NCI-H345 (cell line): Measurements from ENCODE around the gene LYPD6.
"Not testable (repeated sequence)": the region's sequence is repeated elsewhere in the genome, so short reads cannot be mapped to it uniquely, and the experiment has no call there.

Experiments
- DNase-seq: peaks from one replicate; lab custom pipeline; 2025; lab: John Stamatoyannopoulos, UW

LYPD6 gene, protein sequence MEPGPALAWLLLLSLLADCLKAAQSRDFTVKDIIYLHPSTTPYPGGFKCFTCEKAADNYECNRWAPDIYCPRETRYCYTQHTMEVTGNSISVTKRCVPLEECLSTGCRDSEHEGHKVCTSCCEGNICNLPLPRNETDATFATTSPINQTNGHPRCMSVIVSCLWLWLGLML

GRCh38 chr2:149330127-149331022 lies at the start of gene LYPD6:
LYPD6 (plus strand) TSS chr2:149330587; CDS start chr2:149437709, 107,122 bp downstream.
- DNase-seq: peak; percentile 84

DNA sequence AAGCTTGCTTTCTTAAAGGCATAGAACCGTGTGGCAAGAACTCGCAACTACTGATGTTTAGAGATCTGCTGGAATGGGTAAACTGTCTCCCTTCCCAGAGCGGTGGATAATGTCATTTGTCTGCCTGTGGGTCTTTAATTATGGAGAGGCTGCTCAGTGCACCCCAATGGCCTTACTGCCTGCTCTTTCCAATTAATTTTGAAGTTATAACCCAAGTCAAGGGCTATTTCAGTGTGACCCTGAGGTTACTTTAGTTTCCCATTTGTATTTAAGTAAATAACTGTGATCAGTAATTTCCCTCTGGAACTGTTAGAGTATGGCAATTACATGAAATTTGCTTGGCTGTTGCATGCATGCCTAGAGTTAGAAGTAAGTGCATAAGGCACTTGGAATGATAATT lies 48.9 kb upstream of the LYPD6 start:
- DNase-seq: no peak

GRCh38 chr2:149290662-149291061 lies 39.7 kb upstream of the LYPD6 start:
- no peak for DNase-seq

DNA sequence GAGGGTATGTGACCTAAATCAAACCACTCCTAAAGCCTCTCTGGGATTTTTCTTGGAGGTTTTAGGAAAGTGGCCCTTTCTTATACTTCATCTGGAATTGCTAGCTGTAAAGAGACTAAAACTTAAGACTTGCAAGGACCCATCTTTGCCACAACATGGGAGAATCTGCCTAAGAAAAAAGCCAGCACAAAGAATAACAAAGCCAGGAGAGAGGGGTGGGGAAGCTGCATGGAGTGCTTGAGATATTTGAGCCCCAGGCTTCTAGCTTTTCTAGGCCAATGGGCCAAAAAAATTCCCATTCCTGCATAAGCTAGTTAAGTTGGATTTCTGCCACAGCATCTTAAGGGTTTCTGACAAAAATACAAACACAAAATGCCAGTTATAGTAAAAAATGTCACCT lies 38.5 kb upstream of the LYPD6 start:
- no peak for DNase-seq

DNA sequence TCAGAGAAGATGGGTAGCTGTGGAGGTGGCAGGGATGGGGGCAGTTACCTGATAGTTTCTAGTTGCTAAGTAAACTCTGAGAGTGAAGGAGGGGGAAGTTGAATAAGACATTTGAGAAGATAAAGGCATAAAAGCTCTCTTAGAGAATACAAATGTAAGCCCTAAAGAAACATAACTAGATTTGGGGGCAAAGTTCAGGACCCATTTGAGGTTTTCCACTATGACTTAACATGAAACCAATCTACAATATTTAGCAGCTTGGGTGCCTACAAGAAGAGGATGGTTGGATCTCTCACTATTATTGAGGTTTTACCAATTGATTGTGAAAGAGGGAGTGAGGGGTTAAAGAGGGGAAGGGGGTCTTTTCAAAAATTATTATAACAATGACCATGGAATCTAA lies 34.4 kb upstream of the LYPD6 start:
- no peak for DNase-seq

DNA sequence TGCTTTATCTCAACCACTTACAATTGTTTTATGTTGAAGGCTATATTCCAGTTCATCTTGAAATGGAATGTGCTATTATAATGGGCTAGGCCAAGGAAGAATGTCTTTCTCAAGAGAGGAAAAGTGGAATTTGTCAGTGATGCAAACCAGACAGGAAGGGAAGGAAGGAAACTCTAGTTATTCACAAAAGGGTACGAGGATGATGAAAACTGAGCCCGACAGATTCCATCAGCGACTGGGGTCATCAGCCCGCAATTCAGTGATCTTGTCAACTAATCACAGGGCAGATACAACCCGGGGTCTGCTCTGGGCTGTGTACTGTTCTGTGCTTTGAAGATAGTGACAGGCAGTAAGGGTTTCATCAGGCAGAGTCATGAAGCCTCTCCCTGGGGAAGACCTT lies 23.4 kb upstream of the LYPD6 start:
- DNase-seq: no peak

DNA sequence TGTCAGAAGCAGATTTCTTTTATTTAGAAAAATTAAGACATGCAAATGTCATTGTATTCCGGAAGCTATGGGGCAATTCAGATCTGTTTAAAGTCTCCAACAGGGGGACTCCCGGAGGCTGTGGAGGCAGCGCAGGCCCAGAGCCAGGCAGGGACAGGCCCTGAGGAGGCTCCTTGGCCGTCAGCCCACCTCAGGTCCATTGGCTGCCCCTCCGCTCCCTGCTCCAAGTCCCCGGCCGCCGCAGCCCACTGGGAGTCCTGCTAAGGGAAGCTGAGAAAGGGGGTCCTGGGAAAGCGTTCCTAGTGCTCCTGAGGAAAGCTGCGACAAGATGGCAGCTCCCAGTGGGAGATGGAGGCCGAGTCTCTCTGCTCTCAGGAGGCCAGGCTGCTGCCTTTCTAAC lies 20.0 kb upstream of the LYPD6 start:
- DNase-seq: no peak

GRCh38 chr2:149312039-149312438 lies 18.3 kb upstream of the LYPD6 start:
- no peak for DNase-seq

DNA sequence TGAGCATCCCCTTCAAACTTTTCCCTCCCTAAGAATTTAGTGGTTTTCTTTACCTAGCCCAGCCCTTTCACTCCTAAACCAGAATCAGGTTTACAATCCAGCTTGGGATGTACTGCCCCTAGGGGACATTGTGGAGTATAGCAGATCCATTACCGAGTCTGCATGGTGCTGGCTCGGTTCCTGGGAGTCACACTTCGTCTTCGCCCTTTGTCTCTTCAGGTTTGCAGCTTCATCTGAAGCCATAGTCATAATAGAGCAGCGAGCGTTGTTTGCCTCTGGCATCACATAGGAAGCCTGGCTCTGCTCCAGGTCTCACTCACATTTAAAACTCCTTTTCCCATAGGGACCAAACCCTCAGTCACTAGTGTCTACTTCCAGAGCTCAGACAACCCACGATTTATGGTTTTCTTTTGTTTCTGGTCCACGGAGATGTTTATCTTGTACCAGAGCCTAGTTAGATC lies 16.8 kb upstream of the LYPD6 start:
- peak; percentile 99 for DNase-seq

GRCh38 chr2:149314687-149315086 lies 15.7 kb upstream of the LYPD6 start:
- DNase-seq: peak; percentile 63

DNA sequence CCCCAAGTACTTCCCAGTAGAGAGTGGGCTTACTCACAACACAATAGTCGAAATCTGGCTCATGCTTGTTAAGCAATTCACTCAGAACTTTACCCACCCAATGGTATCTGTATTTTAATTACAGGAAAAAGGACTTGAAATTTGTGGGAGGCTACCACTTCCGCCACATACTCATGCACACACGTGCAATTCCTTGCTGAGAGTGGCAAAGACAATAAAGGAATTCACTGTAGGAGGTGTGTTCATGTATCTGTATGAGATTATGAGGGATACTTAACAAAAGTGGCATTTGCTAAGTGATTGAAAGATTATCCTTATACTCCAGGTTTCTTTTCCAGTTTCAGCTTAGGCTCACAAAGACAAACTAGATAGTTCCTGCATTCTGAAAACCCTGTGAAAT lies 14.9 kb upstream of the LYPD6 start:
- DNase-seq: no peak

GRCh38 chr2:149318566-149318965 lies 11.8 kb upstream of the LYPD6 start:
- not testable (repeated sequence) for DNase-seq

GRCh38 chr2:149320362-149320761 lies 10.0 kb upstream of the LYPD6 start:
- DNase-seq: no peak

- DNase-seq: peak; percentile 31
These were observed 1.3 kb upstream of the LYPD6 start for GRCh38 chr2:149329068-149329467.

DNA sequence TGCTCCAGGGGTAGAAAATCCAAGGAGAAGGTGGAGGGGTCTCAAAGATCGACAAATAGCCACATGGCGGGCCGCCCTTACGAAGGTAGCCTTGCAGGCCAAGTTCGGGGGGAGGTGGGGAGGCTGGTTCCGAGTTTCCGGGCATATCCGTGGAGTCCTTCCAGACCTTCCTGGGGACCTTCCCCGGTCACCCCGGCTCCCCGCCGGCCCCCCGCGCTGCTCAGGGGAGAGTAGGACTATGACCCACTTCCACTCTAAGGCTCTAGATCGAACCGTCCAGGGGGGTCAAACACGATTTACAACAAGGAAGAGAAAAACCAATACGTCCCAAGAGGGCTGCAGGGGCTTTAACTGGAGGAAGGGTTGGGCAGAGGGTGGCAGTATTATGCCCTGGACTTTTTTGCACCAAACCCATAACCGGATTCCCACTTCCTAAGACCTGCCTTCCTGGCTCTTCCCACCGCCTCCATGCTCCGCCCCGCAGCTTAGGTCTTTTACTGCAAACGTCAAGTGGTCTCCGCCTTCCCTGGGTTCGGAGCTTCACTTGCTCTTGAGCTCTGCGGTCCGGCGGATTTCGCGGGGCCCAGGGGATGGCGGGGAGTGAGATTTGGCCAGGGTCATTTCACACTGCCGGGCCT lies 779 bp upstream of the LYPD6 start:
- peak; percentile 84 for DNase-seq

DNA sequence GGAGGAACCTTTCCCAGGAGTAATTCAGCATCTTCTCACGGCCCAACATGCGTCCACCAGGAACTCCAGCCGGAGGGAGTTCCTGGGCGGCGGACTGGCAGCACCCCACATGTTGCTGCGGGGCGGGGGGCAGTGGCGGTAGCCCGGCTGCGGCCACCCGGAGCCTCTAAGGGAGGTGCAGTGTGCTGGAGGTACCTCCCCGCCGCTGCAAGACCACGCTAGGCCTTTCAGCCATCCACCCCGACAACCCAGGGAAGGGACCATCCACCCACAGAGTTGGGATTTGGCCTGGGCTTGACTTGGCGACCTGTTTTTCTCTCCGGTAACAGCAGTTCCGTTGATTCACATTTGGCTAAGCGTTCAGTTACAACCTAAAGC lies 625 bp downstream of the LYPD6 start:
- peak; percentile 33 for DNase-seq

GRCh38 chr2:149332364-149332763 lies 2.0 kb downstream of the LYPD6 start:
- no peak for DNase-seq

- no peak for DNase-seq
These were observed 3.2 kb downstream of the LYPD6 start for GRCh38 chr2:149333636-149334035.

DNA sequence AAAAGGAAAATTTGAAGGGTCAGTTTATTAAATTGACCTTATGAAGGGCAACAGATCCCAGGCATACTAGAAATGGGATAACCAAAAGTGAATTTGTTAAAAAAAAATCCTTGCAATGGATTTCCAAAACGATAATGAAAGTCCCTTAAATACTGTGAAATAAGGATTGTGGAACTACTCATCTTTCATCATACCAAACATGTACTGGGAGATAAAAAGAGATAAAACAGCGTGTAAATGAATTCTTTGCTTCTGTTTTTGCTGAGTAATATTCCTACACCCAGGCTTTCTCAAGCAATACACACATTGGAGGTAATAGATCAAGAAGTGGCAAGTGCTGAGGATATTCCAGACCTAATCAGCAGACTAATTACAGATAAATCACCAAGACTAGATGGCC lies 3.8 kb downstream of the LYPD6 start:
- no peak for DNase-seq

- no peak for DNase-seq
These were observed 8.9 kb downstream of the LYPD6 start for GRCh38 chr2:149339324-149339723.

DNA sequence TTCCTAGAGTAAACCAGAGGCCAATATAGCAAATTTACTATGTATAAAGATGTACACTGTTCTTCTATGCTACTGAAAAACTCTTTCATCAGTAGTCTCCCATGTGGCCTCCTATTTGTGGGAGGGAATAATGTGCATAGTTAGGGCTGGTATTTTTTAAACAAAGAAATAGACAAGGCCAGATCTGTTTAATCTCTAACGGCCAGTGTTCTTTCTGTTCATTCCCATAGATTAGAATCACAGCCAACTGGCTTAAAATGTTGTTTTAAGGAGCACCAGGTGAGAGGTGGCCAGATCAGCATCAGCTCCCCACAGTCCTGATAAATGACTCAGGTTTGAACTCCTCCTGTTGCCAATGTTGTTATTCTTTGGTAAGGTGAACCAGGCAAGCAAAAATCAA lies 12.1 kb downstream of the LYPD6 start:
- DNase-seq: no peak

DNA sequence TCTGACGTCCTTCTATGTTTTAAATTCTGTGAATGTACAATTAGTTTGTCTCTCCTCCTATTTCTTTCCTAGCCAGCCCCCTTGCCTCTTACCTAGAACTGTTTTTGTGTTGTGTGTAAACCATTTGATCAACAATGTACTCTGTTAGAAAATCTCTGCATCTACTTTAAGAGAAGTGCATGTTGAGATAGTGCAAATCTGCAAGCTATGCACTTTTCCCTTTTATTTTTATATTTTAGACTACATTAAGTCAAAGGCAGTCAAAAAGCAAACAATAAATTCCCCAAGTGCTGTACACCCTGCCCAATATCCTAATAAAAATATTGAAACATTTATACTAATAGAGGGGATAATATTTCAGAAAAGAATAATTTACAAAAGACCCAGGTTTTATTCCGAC lies 13.7 kb downstream of the LYPD6 start:
- DNase-seq: no peak

DNA sequence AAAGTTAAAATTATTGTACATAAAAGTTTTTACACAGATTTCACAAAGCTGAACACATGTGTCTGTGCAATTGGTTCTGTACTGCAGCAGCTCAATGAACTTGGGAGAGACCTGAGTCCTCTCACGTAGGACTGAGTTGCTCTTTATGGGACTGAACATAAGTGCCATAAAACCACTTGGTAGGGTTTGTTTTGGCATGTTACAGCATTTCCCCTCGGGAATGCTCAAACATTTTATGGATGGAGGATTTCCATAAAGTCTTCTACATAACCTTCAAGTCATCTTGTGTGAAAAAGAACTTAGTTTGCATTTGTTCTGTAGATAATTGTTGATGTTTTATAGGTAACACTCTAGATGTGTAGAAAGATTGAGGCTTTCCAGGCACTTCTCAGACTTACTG lies 15.9 kb downstream of the LYPD6 start:
- peak; percentile 11 for DNase-seq
